Astrocyte (in vitro differentiated cells and primary cell): ENCODE measurements around the gene AP3B2. TPM values are rescaled to one million over a fixed set of nuclear protein-coding genes. Genes with fewer than 3 reads are reported as not detected.

Experiments
- DNase-seq: peaks from one replicate; pipeline ENCODE4 v3.0.0-alpha.2; 2010; ENCODE audit warnings: low read depth
- FAIRE-seq: peaks from 2 replicates; lab custom pipeline; 2011; peaks lifted over from hg19 to GRCh38; lab: Jason Lieb, UNC
- H2AFZ ChIP-seq: 2 replicates; pipeline ENCODE4 v1.6.0; 2012; ENCODE audit warnings: low read depth, low read length, inconsistent platforms
- H3K27ac ChIP-seq: 2 replicates; pipeline ENCODE4 v1.5.1; 2011; ENCODE audit warnings: low read depth, low read length, inconsistent platforms
- H3K27me3 ChIP-seq: 2 replicates; pipeline ENCODE4 v1.6.0; 2011; ENCODE audit warnings: low read length, inconsistent platforms; ENCODE audit not compliant: insufficient read depth
- H3K36me3 ChIP-seq: 2 replicates; pipeline ENCODE4 v1.5.1; 2011; ENCODE audit warnings: low read length, inconsistent platforms; ENCODE audit not compliant: insufficient read depth
- H3K4me1 ChIP-seq: 2 replicates; pipeline ENCODE4 v1.5.1; 2011; ENCODE audit warnings: low read length, inconsistent platforms; ENCODE audit not compliant: insufficient read depth
- H3K4me2 ChIP-seq: 2 replicates; pipeline ENCODE4 v1.6.0; 2012; ENCODE audit warnings: low read length, inconsistent platforms
- H3K4me3 ChIP-seq: 2 replicates; pipeline ENCODE4 v1.5.1; 2011; ENCODE audit warnings: low read depth, mild to moderate bottlenecking, low read length, inconsistent platforms; ENCODE audit not compliant: insufficient read depth
- H3K79me2 ChIP-seq: 2 replicates; pipeline ENCODE4 v1.6.0; 2012; ENCODE audit warnings: mild to moderate bottlenecking, low read length, inconsistent platforms; ENCODE audit not compliant: insufficient read depth
- H3K9ac ChIP-seq: 2 replicates; pipeline ENCODE4 v1.6.0; 2012; ENCODE audit warnings: mild to moderate bottlenecking, low read length, inconsistent platforms
- H3K9me3 ChIP-seq: 2 replicates; pipeline ENCODE4 v1.5.1; 2012; ENCODE audit warnings: low read depth, mild to moderate bottlenecking, low read length, inconsistent platforms; ENCODE audit not compliant: insufficient read depth
- H4K20me1 ChIP-seq: 2 replicates; pipeline ENCODE4 v1.6.0; 2012; ENCODE audit warnings: low read length, inconsistent platforms; ENCODE audit not compliant: insufficient read depth
- H3K27ac Mint-ChIP-seq: one replicate; pipeline ENCODE4 v1.8.0; 2021; ENCODE audit warnings: mild to moderate bottlenecking, mixed read lengths; ENCODE audit not compliant: unreplicated experiment
- H3K27me3 Mint-ChIP-seq: one replicate; pipeline ENCODE4 v1.8.0; 2021; ENCODE audit warnings: low read depth, mixed read lengths; ENCODE audit not compliant: unreplicated experiment
- H3K36me3 Mint-ChIP-seq: one replicate; pipeline ENCODE4 v1.8.0; 2021; ENCODE audit warnings: low read depth, mixed read lengths; ENCODE audit not compliant: unreplicated experiment
- H3K4me1 Mint-ChIP-seq: one replicate; pipeline ENCODE4 v1.8.0; 2021; ENCODE audit warnings: low read depth, mixed read lengths; ENCODE audit not compliant: unreplicated experiment
- H3K4me3 Mint-ChIP-seq: one replicate; pipeline ENCODE4 v1.8.0; 2021; ENCODE audit warnings: mild to moderate bottlenecking, moderate library complexity, mixed read lengths; ENCODE audit not compliant: unreplicated experiment
- H3K9me3 Mint-ChIP-seq: one replicate; pipeline ENCODE4 v1.8.0; 2021; ENCODE audit warnings: mild to moderate bottlenecking, mixed read lengths; ENCODE audit not compliant: unreplicated experiment
- EZH2 ChIP-seq: IDR thresholded peaks from 2 replicates; pipeline ENCODE4 v1.6.1; 2012; ENCODE audit warnings: mild to moderate bottlenecking, low read length, inconsistent platforms; ENCODE audit not compliant: insufficient read depth
- total RNA-seq: library from RNA; stranded (reverse); gene quantifications from 2 replicates; pipeline ENCODE4 v1.2.1, GENCODE V29; 2021
- TF ChIP-seq, protein P1 (sequence below): IDR thresholded peaks from 2 replicates; pipeline ENCODE4 v1.5.1; 2011; ENCODE audit warnings: low read depth, mild to moderate bottlenecking, inconsistent platforms, low read length, moderate library complexity; ENCODE audit not compliant: insufficient read depth

Gene AP3B2
- total RNA-seq, 1 donor from 2014 or later, result 7.2 TPM

DNA sequence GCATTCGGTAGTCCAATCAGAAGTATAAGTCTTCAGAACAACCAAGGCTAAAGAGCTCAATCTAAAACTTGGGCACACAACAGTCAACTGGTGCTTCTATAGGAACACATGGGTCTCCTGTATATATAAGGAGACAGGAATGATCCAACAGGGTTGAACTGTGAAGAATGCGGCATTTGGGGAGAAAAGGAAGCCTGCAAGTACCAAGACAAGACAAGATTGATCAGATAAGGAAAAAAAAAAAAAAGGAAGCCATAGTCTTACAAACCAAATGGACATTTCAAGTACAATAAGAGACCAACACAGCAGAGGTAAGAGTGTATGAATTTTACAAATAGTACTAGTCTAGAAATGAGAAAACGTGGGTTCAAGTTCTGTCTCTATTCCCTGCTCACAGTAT, 69.0 kb downstream of the AP3B2 start:
- H3K79me2 ChIP-seq, result no peaks in the 10 kb centered on the region
- H3K4me1 Mint-ChIP-seq, result peaks cover 29% of the 10 kb centered on the region
- no peaks in the 10 kb centered on the region for H4K20me1 ChIP-seq
- H3K36me3 Mint-ChIP-seq, result no peaks in the 10 kb centered on the region
- no peaks in the 10 kb centered on the region for H3K4me1 ChIP-seq
- no peaks in the 10 kb centered on the region for H3K36me3 ChIP-seq
- H3K27ac Mint-ChIP-seq, result no peak overlapping the region
- no peaks in the 10 kb centered on the region for H3K9me3 Mint-ChIP-seq
- no peak overlapping the region for H3K9ac ChIP-seq
- no peak overlapping the region for H2AFZ ChIP-seq
- H3K4me2 ChIP-seq, result no peak overlapping the region
- DNase-seq (no peak), FAIRE-seq (no peak)
- peaks cover 48% of the 10 kb centered on the region for H3K27me3 ChIP-seq
- no peak overlapping the region for H3K27ac ChIP-seq
- TF ChIP-seq, protein P1, sequence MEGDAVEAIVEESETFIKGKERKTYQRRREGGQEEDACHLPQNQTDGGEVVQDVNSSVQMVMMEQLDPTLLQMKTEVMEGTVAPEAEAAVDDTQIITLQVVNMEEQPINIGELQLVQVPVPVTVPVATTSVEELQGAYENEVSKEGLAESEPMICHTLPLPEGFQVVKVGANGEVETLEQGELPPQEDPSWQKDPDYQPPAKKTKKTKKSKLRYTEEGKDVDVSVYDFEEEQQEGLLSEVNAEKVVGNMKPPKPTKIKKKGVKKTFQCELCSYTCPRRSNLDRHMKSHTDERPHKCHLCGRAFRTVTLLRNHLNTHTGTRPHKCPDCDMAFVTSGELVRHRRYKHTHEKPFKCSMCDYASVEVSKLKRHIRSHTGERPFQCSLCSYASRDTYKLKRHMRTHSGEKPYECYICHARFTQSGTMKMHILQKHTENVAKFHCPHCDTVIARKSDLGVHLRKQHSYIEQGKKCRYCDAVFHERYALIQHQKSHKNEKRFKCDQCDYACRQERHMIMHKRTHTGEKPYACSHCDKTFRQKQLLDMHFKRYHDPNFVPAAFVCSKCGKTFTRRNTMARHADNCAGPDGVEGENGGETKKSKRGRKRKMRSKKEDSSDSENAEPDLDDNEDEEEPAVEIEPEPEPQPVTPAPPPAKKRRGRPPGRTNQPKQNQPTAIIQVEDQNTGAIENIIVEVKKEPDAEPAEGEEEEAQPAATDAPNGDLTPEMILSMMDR, result no peak
- no peak for TF ChIP-seq EZH2
- no peak overlapping the region for H3K4me3 ChIP-seq
- no peak overlapping the region for H3K4me3 Mint-ChIP-seq
- H3K27me3 Mint-ChIP-seq, result no peaks in the 10 kb centered on the region
- H3K9me3 ChIP-seq, result no peaks in the 10 kb centered on the region

DNA sequence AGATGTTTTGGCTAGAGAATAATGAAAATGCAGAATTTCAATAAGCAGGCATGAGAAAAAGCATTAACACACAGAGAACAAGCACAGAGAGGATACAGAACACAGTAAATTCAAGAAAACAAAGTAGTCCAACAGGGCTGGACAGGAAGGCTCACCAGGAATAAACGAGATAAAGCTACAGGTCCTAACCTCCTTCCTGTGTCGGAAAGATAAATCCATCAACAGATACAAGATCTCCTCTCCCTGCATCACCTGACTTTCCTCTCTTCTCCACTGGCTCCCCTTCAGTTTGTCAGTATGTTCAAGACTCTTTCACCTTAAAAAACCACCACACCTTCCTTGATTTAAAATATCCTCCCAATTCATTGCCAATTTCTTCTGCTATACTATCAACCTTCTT, 73.9 kb downstream of the AP3B2 start:
- Mint-ChIP-seq H3K27me3 (no peaks in the 10 kb centered on the region), H3K4me1 (peaks cover 5% of the 10 kb centered on the region), H3K9me3 (no peaks in the 10 kb centered on the region), H3K27ac (no peak overlapping the region), H3K4me3 (no peak overlapping the region), H3K36me3 (no peaks in the 10 kb centered on the region)
- Histone ChIP-seq H2AFZ (no peak overlapping the region), H3K36me3 (no peaks in the 10 kb centered on the region), H4K20me1 (no peaks in the 10 kb centered on the region), H3K9ac (no peak overlapping the region), H3K9me3 (no peaks in the 10 kb centered on the region), H3K4me2 (no peak overlapping the region), H3K4me3 (no peak overlapping the region), H3K79me2 (no peaks in the 10 kb centered on the region), H3K4me1 (no peaks in the 10 kb centered on the region), H3K27me3 (peaks cover 34% of the 10 kb centered on the region), H3K27ac (no peak overlapping the region)
- TF ChIP-seq, protein P1, result no peak
- TF ChIP-seq EZH2, result no peak
- DNase-seq (no peak), FAIRE-seq (no peak)

GRCh38 chr15:82630033-82630432, 79.6 kb downstream of the AP3B2 start:
- Histone ChIP-seq H3K4me2 (no peak overlapping the region), H3K27ac (no peak overlapping the region), H2AFZ (no peak overlapping the region), H3K79me2 (no peaks in the 10 kb centered on the region), H3K27me3 (peaks cover 3% of the 10 kb centered on the region), H3K4me1 (no peaks in the 10 kb centered on the region), H4K20me1 (no peaks in the 10 kb centered on the region), H3K9me3 (no peaks in the 10 kb centered on the region), H3K36me3 (no peaks in the 10 kb centered on the region), H3K4me3 (no peak overlapping the region), H3K9ac (no peak overlapping the region)
- H3K9me3 Mint-ChIP-seq, result no peaks in the 10 kb centered on the region
- no peaks in the 10 kb centered on the region for H3K36me3 Mint-ChIP-seq
- DNase-seq (no peak), FAIRE-seq (no peak)
- no peak overlapping the region for H3K27ac Mint-ChIP-seq
- H3K27me3 Mint-ChIP-seq, result no peaks in the 10 kb centered on the region
- peaks cover 3% of the 10 kb centered on the region for H3K4me1 Mint-ChIP-seq
- TF ChIP-seq, protein P1, result no peak
- no peak for TF ChIP-seq EZH2
- no peak overlapping the region for H3K4me3 Mint-ChIP-seq
